HepG2 (cell line): Measurements from ENCODE around the gene KCTD5. TPM values are rescaled to one million over a fixed set of nuclear protein-coding genes. Genes with fewer than 3 reads are reported as not detected.

ENCODE experiments used
- AGO1 ChIP-seq: fragments of 200-400 bp; formaldehyde crosslinking; IDR thresholded peaks from 2 replicates; pipeline ENCODE4 v1.6.1; 2017; ENCODE audit warnings: mild to moderate bottlenecking, low read depth, low read length, moderate library complexity; ENCODE audit not compliant: poor library complexity, severe bottlenecking
- DNMT1 ChIP-seq: sonication (generic); formaldehyde crosslinking; IDR thresholded peaks from 2 replicates; pipeline ENCODE4 v1.5.1; 2020; ENCODE audit warnings: mild to moderate bottlenecking, missing genetic modification reagents
- FOXK2 ChIP-seq: fragments of 450-650 bp; IDR thresholded peaks from 2 replicates; pipeline ENCODE4 v1.6.1; 2016
- HOXA3 ChIP-seq: sonication (generic); formaldehyde crosslinking; IDR thresholded peaks from 2 replicates; pipeline ENCODE4 v1.5.0; 2020; ENCODE audit warnings: missing genetic modification reagents
- KLF16 ChIP-seq, 2 experiments: sonication (generic) in 1 of 2; formaldehyde crosslinking in 1 of 2; IDR thresholded peaks; 2 replicates each; pipeline versions ENCODE4 v1.6.1 to v1.8.0; 2016 to 2023; ENCODE audit warnings: missing genetic modification reagents in 2 of 2, missing compliant biosample characterization in 1 of 2
- NBN ChIP-seq: fragments of 450-650 bp; conservative IDR thresholded peaks from 2 replicates; pipeline ENCODE4 v1.6.1; 2017
- NFRKB ChIP-seq: fragments of 450-650 bp; IDR thresholded peaks from 2 replicates; pipeline ENCODE4 v1.6.1; 2017
- NR2F2 ChIP-seq: IDR thresholded peaks from 2 replicates; pipeline ENCODE4 v1.6.1; 2012; ENCODE audit warnings: low read depth, inconsistent platforms, borderline replicate concordance
- SNAPC2 ChIP-seq: sonication (generic); formaldehyde crosslinking; IDR thresholded peaks from 2 replicates; pipeline ENCODE4 v1.8.1; 2022; ENCODE audit warnings: mild to moderate bottlenecking, missing genetic modification reagents
- ZFP1 ChIP-seq: IDR thresholded peaks from 2 replicates; pipeline ENCODE4 v1.6.1; 2016
- ZIK1 ChIP-seq: sonication (generic); formaldehyde crosslinking; IDR thresholded peaks from 2 replicates; pipeline ENCODE4 v1.5.0; 2020; ENCODE audit warnings: mild to moderate bottlenecking, low read depth, missing genetic modification reagents, borderline replicate concordance
- ZNF563 ChIP-seq: sonication (generic); formaldehyde crosslinking; IDR thresholded peaks from 2 replicates; pipeline ENCODE4 v1.8.0; 2022; ENCODE audit warnings: mild to moderate bottlenecking, moderate library complexity, missing genetic modification reagents
- ZNF619 ChIP-seq: sonication (generic); formaldehyde crosslinking; IDR thresholded peaks from 2 replicates; pipeline ENCODE4 v1.4.0; 2020; ENCODE audit warnings: mild to moderate bottlenecking, missing genetic modification reagents
- ZNF737 ChIP-seq: sonication (generic); formaldehyde crosslinking; IDR thresholded peaks from 2 replicates; pipeline ENCODE4 v1.5.0; 2020; ENCODE audit warnings: missing genetic modification reagents, mild to moderate bottlenecking, borderline replicate concordance
- ZNF747 ChIP-seq: sonication (generic); formaldehyde crosslinking; IDR thresholded peaks from 2 replicates; pipeline ENCODE4 v1.8.1; 2023; ENCODE audit warnings: missing genetic modification reagents, mild to moderate bottlenecking, borderline replicate concordance
- polyA plus RNA-seq, 8 experiments: library from polyadenylated mRNA; depleted of rRNA in 3 of 8; stranded (reverse) in 7 of 8; unstranded in 1 of 8; fragments of >200 nt; fragmentation: Illumina TruSeq in 4 of 8; extraction: Trizol in 4 of 8; gene quantifications; 2 replicates each; pipeline versions ENCODE4 v1.2.1 to v1.2.3, GENCODE V29; 2011 to 2016; ENCODE audit warnings: low read depth in 4 of 8, missing spikeins in 1 of 8, mixed read lengths in 1 of 8; ENCODE audit not compliant: insufficient read depth in 1 of 8
- total RNA-seq, 5 experiments: library from RNA; depleted of rRNA; stranded (reverse); fragments of >200 nt; fragmentation: Illumina TruSeq; extraction: Trizol; gene quantifications; 2 replicates each; pipeline ENCODE4 v1.2.3, GENCODE V29; 2016; ENCODE audit warnings: low read depth in 1 of 5
- TF ChIP-seq, protein P1 (sequence below): sonication (generic); formaldehyde crosslinking; IDR thresholded peaks from 2 replicates; pipeline ENCODE4 v1.8.0; 2023; ENCODE audit warnings: mild to moderate bottlenecking, missing genetic modification reagents
- TF ChIP-seq, protein P2 (sequence below): sonication (generic); formaldehyde crosslinking; IDR thresholded peaks from 2 replicates; pipeline ENCODE4; 2020; ENCODE audit warnings: missing genetic modification reagents, mild to moderate bottlenecking, borderline replicate concordance
- TF ChIP-seq, protein P3 (sequence below): sonication (generic); formaldehyde crosslinking; IDR thresholded peaks from 2 replicates; pipeline ENCODE4 v1.4.0; 2020; ENCODE audit warnings: missing genetic modification reagents, borderline replicate concordance
- TF ChIP-seq, protein P4 (sequence below): sonication (generic); formaldehyde crosslinking; IDR thresholded peaks from 2 replicates; pipeline ENCODE4 v1.5.0; 2020; ENCODE audit warnings: missing genetic modification reagents, mild to moderate bottlenecking, borderline replicate concordance
- TF ChIP-seq, protein P5 (sequence below): sonication (generic); formaldehyde crosslinking; IDR thresholded peaks from 2 replicates; pipeline ENCODE4 v1.4.0; 2020; ENCODE audit warnings: missing genetic modification reagents

Gene KCTD5
- total and polyA plus RNA-seq, 2 of the 13 experiments (the other 11 are each of a cell fraction or from before 2014, with no cell fraction given), result 25.4 to 29.8 TPM

DNA sequence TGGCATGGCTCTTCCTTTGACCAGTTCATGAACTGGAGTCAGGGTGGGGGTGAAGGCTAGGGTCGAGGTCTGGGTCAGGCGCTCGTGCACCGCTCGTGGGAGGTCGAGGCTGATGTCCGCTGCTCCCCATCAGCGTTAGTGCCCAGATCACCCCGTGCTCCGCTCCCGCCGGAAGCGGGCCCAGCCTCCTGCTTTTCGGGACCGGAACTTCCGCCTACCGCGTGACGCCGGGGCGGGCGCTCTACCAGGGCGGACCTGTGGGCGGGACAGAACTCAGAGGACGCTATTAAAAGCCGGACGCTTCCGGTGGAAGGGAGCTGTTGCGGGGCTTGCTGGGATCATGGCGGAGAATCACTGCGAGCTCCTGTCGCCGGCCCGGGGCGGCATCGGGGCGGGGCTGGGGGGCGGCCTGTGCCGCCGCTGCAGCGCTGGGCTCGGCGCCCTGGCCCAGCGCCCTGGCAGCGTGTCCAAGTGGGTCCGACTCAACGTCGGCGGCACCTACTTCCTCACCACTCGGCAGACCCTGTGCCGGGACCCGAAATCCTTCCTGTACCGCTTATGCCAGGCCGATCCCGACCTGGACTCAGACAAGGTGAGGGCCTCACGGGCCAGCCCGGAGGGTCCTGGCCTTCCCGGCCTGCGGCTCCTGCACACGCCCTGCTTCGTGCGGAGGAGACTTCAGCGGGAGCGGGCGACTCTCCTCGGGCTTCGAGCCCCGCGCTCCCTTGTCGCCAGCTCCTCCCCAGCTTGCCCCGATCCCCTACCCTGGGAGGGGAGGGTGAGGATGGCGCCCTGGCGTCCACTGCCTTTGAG lies at the start of gene KCTD5 (continued):
- TF ChIP-seq ZNF619 (0 out of 2 replicates have a peak, but pooled peaks have one; percentile 47), NFRKB (no peak), HOXA3 (CRISPR knock-in tag) (peak; percentile 98), AGO1 (peak; percentile 29), NR2F2 (peak; percentile 15; the same call in 1 of the 2 replicates), NBN (no peak), DNMT1 (no peak), FOXK2 (no peak), ZIK1 (CRISPR knock-in tag) (peak; percentile 52; the same call in 1 of the 2 replicates), ZNF563 (CRISPR knock-in tag) (peak; percentile 95; the same call in 1 of the 2 replicates), KLF16 (CRISPR knock-in tag; IDR thresholded peaks at IDR 0.05) (peak in 1 of 2 experiments; percentile 99; a peak in 2 of 4 replicates), ZNF747 (CRISPR knock-in tag) (peak; percentile 86; the same call in 1 of the 2 replicates), SNAPC2 (CRISPR knock-in tag) (0 out of 2 replicates have a peak, but pooled peaks have one; percentile 37), ZFP1 (peak; percentile 87; the same call in 1 of the 2 replicates), ZNF737 (CRISPR knock-in tag) (no peak)
- TF ChIP-seq, protein P1, sequence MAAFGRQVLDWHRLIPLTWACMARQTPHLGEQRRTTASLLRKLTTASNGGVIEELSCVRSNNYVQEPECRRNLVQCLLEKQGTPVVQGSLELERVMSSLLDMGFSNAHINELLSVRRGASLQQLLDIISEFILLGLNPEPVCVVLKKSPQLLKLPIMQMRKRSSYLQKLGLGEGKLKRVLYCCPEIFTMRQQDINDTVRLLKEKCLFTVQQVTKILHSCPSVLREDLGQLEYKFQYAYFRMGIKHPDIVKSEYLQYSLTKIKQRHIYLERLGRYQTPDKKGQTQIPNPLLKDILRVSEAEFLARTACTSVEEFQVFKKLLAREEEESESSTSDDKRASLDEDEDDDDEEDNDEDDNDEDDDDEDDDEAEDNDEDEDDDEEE (CRISPR knock-in tag), result peak; percentile 87
- TF ChIP-seq, protein P2, sequence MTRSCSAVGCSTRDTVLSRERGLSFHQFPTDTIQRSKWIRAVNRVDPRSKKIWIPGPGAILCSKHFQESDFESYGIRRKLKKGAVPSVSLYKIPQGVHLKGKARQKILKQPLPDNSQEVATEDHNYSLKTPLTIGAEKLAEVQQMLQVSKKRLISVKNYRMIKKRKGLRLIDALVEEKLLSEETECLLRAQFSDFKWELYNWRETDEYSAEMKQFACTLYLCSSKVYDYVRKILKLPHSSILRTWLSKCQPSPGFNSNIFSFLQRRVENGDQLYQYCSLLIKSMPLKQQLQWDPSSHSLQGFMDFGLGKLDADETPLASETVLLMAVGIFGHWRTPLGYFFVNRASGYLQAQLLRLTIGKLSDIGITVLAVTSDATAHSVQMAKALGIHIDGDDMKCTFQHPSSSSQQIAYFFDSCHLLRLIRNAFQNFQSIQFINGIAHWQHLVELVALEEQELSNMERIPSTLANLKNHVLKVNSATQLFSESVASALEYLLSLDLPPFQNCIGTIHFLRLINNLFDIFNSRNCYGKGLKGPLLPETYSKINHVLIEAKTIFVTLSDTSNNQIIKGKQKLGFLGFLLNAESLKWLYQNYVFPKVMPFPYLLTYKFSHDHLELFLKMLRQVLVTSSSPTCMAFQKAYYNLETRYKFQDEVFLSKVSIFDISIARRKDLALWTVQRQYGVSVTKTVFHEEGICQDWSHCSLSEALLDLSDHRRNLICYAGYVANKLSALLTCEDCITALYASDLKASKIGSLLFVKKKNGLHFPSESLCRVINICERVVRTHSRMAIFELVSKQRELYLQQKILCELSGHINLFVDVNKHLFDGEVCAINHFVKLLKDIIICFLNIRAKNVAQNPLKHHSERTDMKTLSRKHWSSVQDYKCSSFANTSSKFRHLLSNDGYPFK (CRISPR knock-in tag), result peak; percentile 94
- TF ChIP-seq, protein P3, sequence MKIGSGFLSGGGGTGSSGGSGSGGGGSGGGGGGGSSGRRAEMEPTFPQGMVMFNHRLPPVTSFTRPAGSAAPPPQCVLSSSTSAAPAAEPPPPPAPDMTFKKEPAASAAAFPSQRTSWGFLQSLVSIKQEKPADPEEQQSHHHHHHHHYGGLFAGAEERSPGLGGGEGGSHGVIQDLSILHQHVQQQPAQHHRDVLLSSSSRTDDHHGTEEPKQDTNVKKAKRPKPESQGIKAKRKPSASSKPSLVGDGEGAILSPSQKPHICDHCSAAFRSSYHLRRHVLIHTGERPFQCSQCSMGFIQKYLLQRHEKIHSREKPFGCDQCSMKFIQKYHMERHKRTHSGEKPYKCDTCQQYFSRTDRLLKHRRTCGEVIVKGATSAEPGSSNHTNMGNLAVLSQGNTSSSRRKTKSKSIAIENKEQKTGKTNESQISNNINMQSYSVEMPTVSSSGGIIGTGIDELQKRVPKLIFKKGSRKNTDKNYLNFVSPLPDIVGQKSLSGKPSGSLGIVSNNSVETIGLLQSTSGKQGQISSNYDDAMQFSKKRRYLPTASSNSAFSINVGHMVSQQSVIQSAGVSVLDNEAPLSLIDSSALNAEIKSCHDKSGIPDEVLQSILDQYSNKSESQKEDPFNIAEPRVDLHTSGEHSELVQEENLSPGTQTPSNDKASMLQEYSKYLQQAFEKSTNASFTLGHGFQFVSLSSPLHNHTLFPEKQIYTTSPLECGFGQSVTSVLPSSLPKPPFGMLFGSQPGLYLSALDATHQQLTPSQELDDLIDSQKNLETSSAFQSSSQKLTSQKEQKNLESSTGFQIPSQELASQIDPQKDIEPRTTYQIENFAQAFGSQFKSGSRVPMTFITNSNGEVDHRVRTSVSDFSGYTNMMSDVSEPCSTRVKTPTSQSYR (CRISPR knock-in tag), result no peak
- TF ChIP-seq, protein P4, sequence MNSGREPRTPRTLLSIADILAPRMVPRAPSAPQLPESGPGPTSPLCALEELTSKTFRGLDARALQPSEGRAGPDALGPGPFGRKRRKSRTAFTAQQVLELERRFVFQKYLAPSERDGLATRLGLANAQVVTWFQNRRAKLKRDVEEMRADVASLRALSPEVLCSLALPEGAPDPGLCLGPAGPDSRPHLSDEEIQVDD (CRISPR knock-in tag), result peak; percentile 68; the same call in 1 of the 2 replicates
- TF ChIP-seq, protein P5, sequence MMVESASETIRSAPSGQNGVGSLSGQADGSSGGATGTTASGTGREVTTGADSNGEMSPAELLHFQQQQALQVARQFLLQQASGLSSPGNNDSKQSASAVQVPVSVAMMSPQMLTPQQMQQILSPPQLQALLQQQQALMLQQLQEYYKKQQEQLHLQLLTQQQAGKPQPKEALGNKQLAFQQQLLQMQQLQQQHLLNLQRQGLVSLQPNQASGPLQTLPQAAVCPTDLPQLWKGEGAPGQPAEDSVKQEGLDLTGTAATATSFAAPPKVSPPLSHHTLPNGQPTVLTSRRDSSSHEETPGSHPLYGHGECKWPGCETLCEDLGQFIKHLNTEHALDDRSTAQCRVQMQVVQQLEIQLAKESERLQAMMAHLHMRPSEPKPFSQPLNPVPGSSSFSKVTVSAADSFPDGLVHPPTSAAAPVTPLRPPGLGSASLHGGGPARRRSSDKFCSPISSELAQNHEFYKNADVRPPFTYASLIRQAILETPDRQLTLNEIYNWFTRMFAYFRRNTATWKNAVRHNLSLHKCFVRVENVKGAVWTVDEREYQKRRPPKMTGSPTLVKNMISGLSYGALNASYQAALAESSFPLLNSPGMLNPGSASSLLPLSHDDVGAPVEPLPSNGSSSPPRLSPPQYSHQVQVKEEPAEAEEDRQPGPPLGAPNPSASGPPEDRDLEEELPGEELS (CRISPR knock-in tag), result no peak; the same call in 1 of the 2 replicates
